HG02588 (cell line): ENCODE results near the gene DDAH1.

ENCODE experiments used
- ATAC-seq: cut with Tn5 transposase; IDR thresholded peaks from one replicate; pipeline ENCODE4 v1.9.1; 2021; ENCODE audit warnings: mild to moderate bottlenecking, moderate library complexity; ENCODE audit not compliant: unreplicated experiment

The DDAH1 gene

DNA sequence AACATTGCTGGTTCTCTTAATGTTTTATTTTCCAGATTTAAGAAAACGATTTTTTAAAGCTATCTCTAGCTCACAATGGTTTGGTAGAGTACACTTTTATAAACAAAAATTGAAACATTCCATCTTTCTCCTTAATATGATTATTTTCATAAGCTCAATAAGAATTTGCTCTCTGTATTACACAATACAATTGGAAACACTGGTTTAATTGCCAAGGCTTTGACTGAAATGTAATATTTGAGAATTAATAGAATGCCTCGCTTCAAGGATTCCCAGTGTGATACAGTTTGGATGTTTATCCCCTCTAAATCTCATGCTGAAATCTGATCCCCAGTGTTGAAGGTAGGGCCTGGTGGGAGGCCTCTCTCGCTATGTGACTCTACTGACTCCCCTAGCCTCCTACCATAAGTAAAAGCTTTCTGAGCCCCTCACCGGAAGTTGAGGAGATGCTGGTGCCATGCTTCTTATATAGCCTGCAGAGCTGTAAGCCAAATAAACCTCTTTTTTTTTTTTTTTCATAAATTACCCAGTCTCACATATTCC lies 67.4 kb downstream of the DDAH1 start:
- no peak for ATAC-seq

GRCh38 chr1:85396194-85396593 lies 68.8 kb downstream of the DDAH1 start:
- no peak for ATAC-seq

- no peak for ATAC-seq
These were observed 70.8 kb downstream of the DDAH1 start for GRCh38 chr1:85394130-85394529.

GRCh38 chr1:85393490-85393889 lies 71.5 kb downstream of the DDAH1 start:
- ATAC-seq, result no peak

DNA sequence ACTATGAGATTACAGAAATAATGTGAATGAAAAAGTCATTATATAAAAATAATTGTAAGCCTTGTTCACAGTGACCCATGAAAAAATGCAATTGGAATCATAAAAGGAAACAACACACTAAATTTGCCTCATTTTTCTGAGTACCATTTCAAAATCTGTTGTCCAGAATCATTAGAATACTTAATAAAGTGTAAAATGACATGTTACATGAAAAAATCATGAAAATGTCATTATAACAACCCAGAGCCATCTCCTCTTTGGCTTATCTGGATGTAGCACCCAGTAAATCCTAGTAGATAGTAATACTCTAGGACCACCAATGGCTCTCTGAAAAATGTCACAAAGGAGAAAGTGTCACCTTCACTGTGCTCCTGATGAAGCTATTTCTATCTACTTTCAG lies 76.5 kb downstream of the DDAH1 start:
- no peak for ATAC-seq

DNA sequence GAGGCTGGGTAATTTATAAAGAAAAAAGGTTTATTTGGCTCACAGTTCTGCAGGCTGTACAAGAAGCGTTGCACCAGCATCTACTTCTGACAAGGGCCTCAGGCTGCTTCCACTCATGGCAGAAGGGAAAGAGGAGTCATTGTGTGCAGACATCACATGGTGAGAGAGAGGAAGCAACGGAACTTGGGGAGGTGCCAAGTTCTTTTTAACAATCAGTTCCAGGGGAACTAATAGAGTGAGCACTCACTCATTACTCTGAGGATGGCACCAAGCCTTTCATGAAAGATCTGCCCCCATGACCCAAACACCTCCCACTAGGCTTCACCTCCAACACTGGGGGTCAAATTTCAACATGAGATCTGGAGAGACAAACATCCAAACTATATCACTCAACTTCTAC lies 77.2 kb downstream of the DDAH1 start:
- no peak for ATAC-seq

- ATAC-seq, result no peak
These were observed 78.8 kb downstream of the DDAH1 start for GRCh38 chr1:85386068-85386722.

GRCh38 chr1:85379203-85380136 lies 85.5 kb downstream of the DDAH1 start:
- no peak for ATAC-seq

DNA sequence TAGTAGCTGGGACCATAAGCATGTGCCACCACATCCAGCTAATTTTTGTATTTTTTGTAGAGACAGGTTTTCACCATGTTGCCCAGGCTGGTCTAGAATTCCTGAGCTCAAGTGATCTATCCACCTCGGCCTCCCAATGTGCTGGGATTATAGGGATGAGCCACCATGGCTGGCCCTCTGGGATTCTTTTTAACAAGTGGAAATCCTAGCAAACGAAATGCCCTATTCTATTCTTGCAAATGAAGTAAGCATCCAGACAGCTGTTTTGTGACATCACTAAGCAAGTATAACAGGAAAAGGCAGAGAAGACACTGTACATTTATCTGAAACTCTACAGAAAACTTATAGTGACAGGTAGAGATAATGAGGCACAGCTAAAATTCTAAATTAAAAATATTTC lies 86.4 kb downstream of the DDAH1 start:
- ATAC-seq, result no peak

GRCh38 chr1:85376356-85376755 lies 88.6 kb downstream of the DDAH1 start:
- no peak for ATAC-seq

GRCh38 chr1:85375493-85375892 lies 89.5 kb downstream of the DDAH1 start:
- no peak for ATAC-seq

DNA sequence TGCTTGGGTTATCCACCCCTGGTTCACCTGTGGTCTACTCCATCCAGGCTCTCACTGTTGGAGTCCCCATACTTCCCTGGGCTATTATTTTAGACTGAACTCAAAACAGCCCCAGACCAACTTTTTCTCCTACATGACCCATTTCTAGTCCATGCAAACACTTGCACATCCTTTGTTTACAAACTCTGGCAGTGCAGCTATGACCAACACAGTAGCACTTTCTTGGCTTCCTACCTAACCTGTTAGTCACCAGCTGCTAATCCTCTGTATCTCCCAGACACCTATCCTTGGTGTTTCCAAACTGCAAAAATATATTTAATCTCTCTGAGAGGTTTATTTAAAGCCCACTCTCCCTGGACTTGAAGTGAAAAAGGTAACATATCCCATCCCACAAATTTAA lies 90.8 kb downstream of the DDAH1 start:
- ATAC-seq, result no peak

DNA sequence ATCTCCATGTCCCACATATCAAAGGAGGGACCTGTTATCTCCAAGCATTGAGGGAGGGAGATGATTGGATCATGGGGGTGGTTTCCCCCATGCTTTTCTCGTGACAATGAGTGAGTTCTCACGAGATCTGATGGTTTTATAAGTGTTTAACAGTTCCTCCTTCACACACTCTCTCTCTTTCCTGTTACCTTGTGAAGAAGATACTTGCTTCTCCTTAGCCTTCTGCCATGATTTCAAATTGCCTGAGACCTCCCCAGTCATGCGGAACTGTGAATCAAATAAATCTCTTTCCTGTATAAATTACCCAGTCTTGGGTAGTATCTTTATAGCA lies 91.6 kb downstream of the DDAH1 start:
- no peak for ATAC-seq

DNA sequence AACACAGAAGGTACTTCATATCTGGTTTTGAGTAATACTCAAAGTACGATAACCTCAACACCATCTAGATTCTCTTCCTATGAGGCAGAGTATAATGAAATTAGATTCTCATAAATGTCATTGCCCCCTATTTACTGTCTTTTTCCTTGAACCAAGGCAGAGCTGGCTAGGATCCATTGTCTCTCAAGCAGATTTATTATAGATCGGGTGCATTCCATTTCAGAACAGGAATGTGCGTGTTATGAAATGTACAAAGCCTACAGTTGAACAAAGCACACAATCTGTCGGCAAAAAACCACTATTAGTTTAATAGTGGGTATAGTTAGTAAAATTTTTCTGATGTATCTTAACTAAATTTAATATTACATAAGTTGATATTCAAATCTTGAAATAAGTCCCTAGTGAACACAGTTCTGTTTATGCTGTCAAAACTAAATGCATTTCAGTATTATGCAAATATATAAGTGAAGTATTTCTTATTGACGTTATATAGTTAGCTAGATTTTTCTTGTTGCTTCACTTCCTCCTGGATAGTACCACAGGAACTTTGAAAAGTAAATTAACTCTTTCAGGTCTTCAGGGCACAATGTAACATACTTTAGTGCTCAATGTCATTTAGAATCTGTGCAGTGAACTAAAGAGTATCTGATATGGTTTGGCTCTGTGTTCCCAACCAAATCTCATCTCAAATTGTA lies 92.1 kb downstream of the DDAH1 start:
- ATAC-seq, result no peak

GRCh38 chr1:85371021-85371420 lies 93.9 kb downstream of the DDAH1 start:
- ATAC-seq, result no peak

DNA sequence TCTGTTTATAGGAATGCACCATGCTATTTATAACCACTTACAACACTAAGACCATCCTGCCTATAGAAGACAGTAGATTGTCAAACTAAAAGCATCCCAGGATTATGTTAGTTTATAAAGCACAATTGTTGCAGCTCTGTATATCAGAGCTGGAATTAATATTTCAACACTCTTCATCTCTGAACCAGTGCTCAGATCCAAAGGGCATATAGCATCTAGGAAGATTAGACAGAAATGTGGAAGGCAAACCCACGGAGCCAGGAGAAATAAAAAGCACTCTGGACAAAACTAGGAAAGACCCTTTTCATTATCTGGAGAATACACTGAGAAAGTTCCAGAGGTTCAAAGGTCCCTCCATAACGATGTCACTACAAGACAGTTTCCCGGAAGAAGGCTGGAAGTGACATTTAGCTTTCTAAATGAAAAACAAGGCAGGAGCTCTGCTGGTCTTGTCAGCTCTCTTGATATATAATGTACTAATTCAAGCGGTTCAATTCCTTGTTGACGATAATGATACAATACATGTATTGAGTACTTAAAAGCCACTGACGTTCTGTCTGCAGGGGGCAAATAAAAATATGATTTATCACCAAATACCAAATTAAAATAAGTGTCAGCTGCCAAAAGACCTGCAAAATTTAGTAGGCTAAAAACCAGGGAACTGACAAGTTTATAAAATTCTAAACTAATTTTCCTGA lies 96.7 kb downstream of the DDAH1 start:
- no peak for ATAC-seq

DNA sequence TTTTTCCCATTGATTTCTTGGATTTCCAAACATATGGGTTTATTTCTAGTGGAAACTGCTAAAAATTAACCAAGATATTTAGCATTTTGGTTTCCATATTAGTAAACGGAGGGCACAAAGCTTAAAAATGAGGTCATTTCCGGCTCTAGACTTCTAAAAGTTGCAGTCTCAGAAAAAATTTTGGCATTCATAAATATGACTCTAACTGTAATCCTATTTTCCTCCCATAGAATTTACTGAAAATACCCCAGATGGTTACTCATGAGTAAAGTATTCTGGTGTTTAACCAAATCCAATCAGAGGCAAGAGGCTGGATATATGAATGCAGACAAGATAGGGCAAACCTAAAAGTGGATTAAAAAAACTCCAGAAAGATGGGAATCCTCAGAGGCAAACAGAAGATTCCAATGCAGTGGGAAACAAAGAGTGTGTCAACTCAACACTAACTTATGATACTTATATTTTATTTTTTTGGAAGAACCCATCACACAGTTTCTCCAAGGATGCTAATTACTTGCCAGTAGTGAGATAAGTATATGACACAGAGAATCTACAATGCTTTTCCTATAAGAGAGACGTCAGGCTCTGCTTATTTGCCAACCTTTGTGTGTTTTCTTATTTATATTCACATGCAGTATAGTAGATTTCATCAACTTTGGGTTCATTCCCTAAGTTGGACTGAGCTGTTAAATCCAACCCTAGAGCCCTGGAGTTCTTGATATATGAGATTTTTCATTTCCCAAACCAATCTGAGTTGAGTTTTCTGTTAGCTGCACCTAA lies 98.4 kb downstream of the DDAH1 start:
- ATAC-seq, result no peak

- no peak for ATAC-seq
These were observed 99.1 kb downstream of the DDAH1 start for GRCh38 chr1:85365851-85366250.

GRCh38 chr1:85363521-85363920 lies 101.4 kb downstream of the DDAH1 start:
- no peak for ATAC-seq

GRCh38 chr1:85363092-85363491 lies 101.9 kb downstream of the DDAH1 start:
- ATAC-seq, result no peak
